ENCODE data around the gene CTNNA3.

Gene CTNNA3

GRCh38 chr10:66252986-66253385 is 1443.0 kb downstream of the CTNNA3 start:
- DNase-seq: no peak

DNA sequence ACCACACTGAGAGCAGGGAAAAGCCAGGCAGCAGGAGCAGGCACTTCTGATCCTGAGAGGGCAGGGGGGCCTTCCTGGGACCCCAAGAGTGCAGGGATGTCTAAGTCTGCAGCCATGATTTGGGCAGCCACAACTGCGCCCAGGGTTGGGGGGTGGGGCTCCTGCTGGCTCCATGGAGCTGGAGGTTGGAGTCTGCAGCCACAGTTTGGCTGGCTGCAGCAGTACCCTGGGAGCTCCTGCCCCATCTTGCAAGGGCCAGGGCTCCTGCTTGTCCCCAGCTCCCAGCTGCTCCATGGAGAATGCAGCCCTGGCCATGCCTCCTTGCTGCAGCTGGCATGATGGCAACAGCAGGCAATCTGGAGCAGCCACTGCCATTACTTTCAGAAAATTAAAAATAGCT is 1449.8 kb downstream of the CTNNA3 start:
- no peak for DNase-seq

DNA sequence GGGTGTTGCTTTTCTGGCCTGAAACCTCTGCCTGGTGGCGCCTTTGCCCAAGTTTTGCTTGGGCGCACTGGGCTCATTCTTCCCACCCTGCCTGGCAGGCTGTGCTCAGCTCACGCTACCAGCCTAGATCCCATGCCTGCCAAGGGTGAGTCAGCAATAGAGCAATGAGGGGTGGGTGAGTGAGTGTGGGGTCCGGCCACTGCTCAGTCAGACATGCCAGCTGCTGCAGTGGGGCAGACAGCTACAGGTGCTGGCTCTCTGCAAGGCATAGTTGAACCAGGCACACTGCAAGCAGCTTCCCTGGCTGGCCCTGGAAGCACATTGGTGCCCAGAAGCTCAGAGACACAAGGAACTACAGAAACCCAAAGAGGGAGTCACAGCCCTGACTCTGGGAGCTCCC is 1451.0 kb downstream of the CTNNA3 start:
- DNase-seq: no peak

GRCh38 chr10:66242885-66243284 is 1453.1 kb downstream of the CTNNA3 start:
- no peak for DNase-seq

GRCh38 chr10:66239062-66239461 is 1456.9 kb downstream of the CTNNA3 start:
- DNase-seq: no peak

DNA sequence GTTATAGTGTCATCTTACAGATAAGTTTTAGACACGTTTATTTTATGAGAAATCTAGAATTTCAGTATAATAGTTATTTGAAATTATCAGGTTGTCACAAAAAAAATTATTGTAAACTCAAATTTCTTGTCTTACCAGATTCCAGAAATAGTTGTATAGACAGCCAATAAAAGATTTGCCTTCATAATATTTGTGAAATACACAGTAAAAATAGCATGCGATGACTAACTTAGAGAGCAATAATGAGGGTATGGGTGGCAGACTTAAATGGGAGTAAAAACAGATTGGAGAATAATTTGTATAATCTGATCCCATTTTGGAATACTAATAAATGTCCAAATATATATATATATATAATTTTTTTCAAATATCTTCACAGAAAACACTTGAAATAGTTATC is 1457.7 kb downstream of the CTNNA3 start:
- no peak for DNase-seq

- DNase-seq: no peak
Measured at GRCh38 chr10:66234872-66235271, 1461.1 kb downstream of the CTNNA3 start.

- DNase-seq: no peak
Measured at GRCh38 chr10:66228887-66229286, 1467.1 kb downstream of the CTNNA3 start.

DNA sequence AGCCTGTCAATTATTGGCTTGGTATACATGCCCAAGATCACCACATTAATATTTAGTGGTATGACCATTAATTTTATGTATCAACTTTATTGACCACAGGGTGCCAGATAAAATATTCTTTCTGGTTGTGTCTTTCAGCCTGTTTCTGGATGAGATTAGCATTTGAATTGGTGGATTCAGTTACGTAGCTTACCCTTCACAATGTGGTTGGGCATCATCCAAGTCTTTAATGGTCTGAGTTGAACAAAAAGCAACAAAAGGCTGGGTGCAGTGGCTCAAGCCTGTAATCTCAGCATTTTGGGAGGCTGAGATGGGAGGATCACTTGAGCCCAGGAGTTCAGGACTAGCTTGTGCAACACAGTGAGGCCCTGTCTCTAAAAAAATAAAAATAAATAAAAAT is 1472.3 kb downstream of the CTNNA3 start:
- DNase-seq: no peak

DNA sequence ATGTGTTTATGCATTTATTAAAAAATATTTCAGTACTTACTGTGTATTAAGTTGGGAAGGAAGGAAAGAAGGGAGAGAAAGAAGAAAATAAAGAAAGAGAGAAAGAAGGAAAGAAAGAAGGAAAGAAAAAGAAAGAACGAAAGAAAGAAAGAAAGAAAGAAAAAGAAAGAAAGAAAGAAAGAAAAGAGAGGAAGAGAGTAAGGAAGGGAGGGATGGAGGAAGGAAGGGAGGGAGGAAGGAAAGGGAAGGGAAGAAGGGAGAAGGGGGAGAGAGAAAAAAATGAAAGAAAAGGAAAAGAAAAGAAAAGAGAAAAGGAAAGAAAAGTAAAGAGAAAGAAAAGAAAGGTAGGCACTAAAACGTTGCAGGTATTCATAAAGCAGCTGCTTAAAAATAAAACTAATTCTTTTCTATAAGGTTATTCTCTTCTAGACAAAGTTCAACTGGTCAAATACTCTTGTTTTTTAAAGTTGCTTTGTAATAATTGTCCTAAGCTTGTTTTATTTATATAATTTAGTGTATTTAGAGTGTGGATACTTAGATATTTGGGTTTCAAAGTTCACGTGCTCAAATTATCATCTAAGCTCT is 1473.4 kb downstream of the CTNNA3 start:
- no peak for DNase-seq

GRCh38 chr10:66218981-66219587 is 1476.9 kb downstream of the CTNNA3 start:
- DNase-seq: no peak

GRCh38 chr10:66218289-66218688 is 1477.7 kb downstream of the CTNNA3 start:
- no peak for DNase-seq

DNA sequence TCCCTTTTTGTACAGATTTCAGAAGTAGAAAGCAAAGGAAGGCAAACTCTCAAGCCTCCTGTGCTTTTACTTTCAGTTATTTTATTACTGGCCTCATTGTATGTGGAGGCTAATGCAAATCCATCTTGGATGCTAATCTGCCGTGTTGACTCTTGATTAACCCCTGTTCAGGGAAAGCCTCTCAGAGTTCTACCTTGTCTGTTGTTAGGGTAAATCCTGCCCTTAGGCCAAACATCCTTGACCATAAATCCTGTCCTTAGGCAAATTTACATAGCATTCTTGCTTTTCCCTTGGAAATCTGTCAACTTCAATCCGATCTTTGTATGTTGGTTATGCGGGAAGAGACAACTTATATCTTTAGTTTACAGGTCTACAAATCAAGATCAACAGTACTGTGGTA is 1480.1 kb downstream of the CTNNA3 start:
- DNase-seq: no peak

DNA sequence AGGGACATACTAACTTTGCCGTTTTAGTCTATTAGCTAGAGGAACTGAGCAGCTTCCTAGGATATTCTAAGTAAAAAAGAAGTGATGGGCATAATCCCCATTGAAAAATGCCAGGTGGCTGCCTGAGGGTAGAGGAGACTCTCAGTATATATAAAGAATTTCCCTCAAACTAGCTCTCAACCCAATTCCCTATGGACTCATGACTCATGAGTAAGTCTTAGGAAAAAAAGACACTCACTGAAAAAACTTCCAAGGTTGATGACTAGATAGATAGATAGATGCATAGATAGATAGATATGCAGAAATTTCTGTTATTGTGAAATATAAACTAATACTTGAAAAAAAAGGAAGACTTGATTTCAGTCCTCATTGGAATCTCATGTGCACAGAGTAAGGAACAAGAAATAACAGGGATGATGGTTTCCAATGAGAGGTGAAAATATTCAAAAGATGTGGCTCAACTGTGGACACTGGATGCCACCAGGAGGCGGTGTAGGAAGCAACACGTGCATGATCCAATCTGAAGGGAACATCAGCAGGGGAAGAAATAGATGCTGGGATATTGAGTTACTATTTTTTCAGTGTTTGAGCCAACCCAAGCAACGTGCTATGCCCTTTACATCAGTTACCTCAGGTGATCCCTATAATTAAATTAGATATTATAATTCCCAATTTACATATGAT is 1481.1 kb downstream of the CTNNA3 start:
- DNase-seq: no peak

GRCh38 chr10:66209025-66209424 is 1487.0 kb downstream of the CTNNA3 start:
- DNase-seq: no peak

- no peak for DNase-seq
Measured at GRCh38 chr10:66204838-66205237, 1491.2 kb downstream of the CTNNA3 start.

DNA sequence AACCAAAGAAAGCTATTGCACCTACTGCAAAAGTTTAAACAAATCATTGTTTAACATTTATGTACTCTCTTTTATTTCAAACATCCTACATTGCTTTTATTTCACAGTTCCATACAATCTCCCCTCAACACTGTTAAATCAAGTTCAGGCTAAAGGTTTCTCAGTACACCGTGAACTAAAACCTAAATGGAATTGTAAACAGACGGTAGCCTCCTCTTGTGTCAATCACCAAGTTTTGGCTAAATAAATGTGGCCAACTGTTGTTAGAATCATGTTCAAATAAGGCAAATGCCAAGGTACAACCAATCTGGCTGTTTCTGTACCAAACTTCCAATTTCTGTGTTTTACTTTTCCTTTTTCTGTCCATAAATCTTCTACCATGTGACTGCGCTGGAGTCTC is 1493.9 kb downstream of the CTNNA3 start:
- no peak for DNase-seq

DNA sequence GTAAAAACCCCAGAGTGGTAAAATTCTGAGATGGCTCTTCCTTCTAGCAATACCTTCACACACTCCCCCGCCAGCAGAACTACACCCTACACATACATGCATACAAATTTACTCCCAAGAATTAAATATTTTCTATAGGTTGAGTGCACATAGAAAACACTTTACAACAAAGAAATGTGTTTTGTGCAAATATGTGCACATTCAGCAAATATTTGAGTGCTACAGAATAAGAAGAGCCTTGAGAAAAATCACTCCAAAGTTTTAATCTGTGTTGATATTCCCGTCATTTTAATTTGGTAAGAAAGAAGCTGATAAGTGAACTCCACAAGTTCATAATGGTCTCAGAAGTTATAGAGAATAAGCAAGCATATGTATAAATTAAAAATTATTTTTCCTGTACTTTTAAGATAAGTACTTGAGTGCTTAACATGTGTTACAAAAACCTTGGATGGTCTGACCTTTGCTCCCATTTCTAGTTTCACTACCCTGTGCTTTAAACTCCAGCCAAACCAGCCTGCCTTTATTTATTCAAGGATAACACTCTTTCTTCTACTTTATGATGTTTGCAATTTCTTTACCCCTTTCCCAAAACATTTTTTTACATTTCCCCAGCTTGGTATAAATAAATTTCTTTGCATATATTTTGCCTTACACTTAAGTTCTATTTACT is 1503.7 kb downstream of the CTNNA3 start:
- no peak for DNase-seq

GRCh38 chr10:66190413-66190812 is 1505.6 kb downstream of the CTNNA3 start:
- no peak for DNase-seq

DNA sequence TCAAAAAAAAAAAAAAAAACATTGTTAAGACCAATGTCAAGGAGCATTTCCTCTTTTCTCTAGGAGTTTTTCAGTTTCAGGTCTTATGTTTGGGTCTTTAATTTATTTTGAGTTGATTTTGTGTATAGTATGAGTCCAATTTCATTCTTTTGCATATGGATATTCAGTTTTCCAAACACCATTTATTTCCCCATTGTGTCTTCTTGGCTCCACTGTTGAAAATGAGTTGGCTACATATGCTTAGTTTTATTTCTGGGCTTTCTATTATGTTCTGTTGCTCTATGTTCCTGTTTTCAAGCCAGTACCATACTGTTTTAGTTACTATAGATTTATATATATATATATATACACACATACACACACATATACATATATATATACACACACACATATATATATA is 1506.7 kb downstream of the CTNNA3 start:
- no peak for DNase-seq

GRCh38 chr10:66187053-66187733 is 1508.8 kb downstream of the CTNNA3 start:
- no peak for DNase-seq

DNA sequence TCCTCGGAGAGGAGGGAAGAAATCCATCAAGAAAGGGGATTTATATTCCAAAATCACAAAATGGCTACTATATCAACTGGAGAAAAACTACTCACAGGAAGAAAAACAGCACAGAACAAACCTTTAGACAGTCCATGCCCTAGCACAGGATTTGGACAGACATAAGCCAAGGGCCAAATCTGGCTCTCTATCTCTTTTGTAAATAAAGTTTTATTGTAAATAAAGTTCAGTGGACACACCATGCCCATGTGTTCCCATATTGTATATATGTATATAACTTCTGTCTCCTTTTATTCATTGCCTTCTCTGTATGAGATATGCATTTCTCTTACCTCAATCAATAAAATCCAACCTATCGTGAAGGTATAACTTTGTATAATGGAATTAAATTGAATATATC is 1513.0 kb downstream of the CTNNA3 start:
- DNase-seq: no peak

DNA sequence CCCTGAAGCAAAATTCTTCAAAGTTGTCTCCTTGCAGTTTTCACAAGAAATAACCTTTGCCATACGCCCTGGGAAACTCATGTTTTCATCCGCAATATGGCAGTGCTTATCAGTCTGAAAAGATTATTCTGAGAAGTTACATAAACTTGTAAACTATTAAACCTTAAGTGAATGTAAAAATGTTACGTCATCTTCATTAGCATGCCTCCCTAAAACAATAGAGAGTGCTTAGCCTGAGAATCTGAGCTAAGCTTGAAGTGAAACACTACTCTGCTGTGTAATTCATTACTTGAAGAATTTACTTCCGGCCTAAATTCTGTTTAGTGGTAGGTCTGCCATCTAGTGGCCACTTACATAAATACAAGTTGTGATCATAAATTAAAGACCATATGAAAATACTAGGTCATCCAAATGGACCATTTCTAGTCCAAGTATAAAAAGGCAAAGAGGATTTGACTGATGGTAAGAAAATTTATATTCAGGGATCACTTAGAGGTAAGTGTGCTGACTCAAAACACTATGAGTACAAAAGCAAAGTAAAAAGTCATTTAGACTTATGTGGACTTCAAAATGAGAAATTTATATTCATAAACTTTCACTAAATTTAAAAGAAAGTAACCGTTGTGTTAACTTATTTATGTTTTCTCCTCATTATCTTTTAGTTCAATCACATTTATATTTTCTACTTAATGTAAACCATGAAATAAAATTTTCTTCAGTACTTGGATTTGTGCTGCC is 1515.2 kb downstream of the CTNNA3 start:
- DNase-seq: no peak

Measured in NCI-H510A (cell line).